AG09319 (cell line): ENCODE results near the gene SKIDA1.

ENCODE experiments used
- DNase-seq: peaks from one replicate; pipeline ENCODE4 v3.0.0-alpha.2; 2010; ENCODE audit warnings: low read depth; ENCODE audit errors: extremely low read depth
- TF ChIP-seq, protein P1 (sequence below): IDR thresholded peaks from 2 replicates; pipeline ENCODE4 v1.5.1; 2011; ENCODE audit warnings: low read depth, mild to moderate bottlenecking, inconsistent platforms, low read length, moderate library complexity

SKIDA1 gene

GRCh38 chr10:21517134-21518031, 8.1 kb downstream of the SKIDA1 start:
- no peak for DNase-seq
- TF ChIP-seq, protein P1, sequence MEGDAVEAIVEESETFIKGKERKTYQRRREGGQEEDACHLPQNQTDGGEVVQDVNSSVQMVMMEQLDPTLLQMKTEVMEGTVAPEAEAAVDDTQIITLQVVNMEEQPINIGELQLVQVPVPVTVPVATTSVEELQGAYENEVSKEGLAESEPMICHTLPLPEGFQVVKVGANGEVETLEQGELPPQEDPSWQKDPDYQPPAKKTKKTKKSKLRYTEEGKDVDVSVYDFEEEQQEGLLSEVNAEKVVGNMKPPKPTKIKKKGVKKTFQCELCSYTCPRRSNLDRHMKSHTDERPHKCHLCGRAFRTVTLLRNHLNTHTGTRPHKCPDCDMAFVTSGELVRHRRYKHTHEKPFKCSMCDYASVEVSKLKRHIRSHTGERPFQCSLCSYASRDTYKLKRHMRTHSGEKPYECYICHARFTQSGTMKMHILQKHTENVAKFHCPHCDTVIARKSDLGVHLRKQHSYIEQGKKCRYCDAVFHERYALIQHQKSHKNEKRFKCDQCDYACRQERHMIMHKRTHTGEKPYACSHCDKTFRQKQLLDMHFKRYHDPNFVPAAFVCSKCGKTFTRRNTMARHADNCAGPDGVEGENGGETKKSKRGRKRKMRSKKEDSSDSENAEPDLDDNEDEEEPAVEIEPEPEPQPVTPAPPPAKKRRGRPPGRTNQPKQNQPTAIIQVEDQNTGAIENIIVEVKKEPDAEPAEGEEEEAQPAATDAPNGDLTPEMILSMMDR = no peak

DNA sequence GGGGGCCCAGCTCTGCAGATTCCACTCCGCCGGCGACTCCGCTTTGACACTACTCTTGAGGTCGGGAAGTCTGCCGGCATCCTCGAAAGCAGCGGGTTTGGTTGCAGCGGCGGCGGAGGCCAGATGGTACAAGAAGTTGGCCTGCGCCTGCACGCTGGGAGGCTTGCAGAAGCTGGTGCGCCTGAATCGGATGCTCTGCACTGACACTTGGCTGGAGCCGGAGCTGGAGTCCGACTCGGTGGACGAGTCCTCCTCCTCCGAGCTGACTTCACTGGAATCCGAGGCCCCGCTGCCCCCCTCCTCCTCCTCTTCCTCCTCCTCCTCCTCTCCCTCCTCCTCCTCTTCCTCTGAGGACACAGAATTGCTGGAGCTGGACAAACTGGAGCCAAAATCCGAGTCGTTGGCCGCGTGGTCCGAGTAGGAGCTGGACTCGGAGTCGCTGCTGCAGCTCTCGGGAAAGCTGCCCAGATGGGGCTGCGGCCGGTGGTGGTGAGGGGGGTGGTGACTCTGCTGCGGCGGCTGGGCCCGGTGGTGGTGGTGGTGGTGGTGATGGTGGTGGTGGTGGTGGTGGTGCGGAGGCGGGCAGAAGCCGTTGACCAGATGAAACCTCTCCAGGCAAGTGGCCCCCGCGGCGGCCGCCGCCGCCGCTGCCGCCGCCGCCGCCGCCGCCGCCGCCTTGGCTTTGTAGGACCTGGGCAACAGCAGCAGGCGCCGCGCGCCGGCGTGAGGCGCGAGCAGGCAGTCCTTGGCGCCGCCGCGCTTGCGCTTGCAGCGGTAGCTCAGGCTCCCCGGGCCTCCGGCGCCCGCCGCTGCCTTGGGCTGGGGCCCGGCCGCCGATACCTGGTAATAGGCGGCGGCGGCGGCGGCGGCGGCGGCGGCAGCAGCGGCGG, 9.0 kb downstream of the SKIDA1 start:
- DNase-seq = no peak
- TF ChIP-seq, protein P1 = no peak

DNA sequence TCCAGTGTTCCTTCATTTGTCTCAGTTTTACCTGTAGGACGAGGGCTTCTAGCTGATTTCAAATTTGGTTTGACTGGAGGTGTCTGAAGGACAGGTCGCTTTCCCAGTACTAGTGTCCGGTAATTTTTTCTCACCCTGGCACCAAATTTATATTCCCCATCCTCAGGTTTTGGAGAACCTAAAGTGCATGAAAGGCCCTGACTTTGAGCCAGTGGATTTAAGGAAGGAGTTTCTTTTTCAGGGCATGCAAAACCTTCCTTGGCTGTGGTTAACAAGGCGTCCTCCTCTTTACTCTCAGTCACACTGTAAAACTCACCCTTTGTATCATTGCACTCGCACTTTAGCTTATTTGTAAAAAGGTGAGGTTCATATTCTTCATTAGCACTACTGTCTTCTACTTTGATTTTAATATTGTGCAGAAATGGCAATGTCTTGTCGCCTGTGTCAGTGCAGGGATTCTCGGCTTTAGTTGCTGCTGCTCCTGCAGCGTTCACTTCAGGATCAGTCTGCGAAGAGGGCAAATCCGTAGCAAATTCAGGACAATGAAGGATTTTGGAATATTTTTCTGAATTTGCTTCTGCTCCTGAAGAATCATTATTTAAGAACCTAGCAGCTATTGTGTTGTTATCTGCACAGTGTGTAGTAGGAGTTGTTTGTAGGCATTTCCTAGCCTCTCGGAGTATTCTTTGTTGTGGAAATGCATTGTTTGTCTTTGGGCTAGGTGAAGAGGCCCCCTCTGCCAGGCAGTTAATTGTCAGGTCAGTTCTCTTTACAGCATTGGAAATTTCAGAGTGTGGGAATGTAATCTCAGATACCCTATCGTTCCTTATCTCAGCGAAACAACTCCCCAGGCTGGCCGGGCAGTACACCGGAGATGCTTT, 9.9 kb downstream of the SKIDA1 start:
- TF ChIP-seq, protein P1 = no peak
- DNase-seq = no peak

GRCh38 chr10:21514818-21515351, 10.6 kb downstream of the SKIDA1 start:
- DNase-seq = no peak
- TF ChIP-seq, protein P1 = no peak

- TF ChIP-seq, protein P1 = no peak
Measured at GRCh38 chr10:21514129-21514817, 11.2 kb downstream of the SKIDA1 start.

DNA sequence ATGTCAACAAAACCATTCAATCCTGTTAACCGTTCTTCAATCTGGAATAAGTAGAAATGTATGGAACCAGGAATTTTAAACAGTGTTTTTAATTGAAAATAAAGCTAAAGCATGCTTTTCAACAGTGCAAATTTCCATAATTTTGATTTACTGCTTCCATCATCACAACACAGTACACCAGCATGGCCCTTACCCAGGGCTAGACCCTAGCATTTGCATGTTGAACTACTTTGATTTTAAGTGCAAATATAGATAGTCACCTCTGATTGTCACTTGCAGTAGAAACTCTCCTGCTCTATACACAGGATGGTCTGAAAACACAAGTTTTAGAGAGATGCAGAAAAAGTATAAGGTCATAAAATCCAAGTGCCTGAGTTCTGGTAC, 12.1 kb downstream of the SKIDA1 start:
- TF ChIP-seq, protein P1 = no peak
- DNase-seq = no peak

More at GRCh38 chr10:21514129-21514817, 11.2 kb downstream of the SKIDA1 start:
- DNase-seq = no peak
